Smooth muscle cell (in vitro differentiated cells): Measurements from ENCODE around the gene FBXO24. TPM values are rescaled to one million over a fixed set of nuclear protein-coding genes. Genes with fewer than 3 reads are reported as not detected.

Experiments
- DNase-seq: peaks from one replicate; lab custom pipeline; 2025; ENCODE audit not compliant: unreplicated experiment; lab: John Stamatoyannopoulos, UW
- H2AFZ ChIP-seq: fragments of 200-600 bp; sonication (generic); 2 replicates; pipeline ENCODE4 v1.6.0; 2016; ENCODE audit warnings: antibody characterized with exemption, low read depth, mild to moderate bottlenecking
- H3F3A ChIP-seq: fragments of 200-600 bp; sonication (generic); 2 replicates; pipeline ENCODE4 v1.6.0; 2017; ENCODE audit warnings: antibody characterized with exemption, low read depth
- H3K27ac ChIP-seq: fragments of 200-600 bp; sonication (generic); 2 replicates; pipeline ENCODE4 v1.5.1; 2016; ENCODE audit warnings: low read depth, mild to moderate bottlenecking
- H3K27me3 ChIP-seq: fragments of 200-600 bp; sonication (generic); 2 replicates; pipeline ENCODE4 v1.6.1; 2016; ENCODE audit warnings: low read depth, mild to moderate bottlenecking
- H3K36me3 ChIP-seq: fragments of 200-600 bp; sonication (generic); 2 replicates; pipeline ENCODE4 v1.5.1; 2016; ENCODE audit warnings: low read depth
- H3K4me1 ChIP-seq: fragments of 200-600 bp; sonication (generic); 2 replicates; pipeline ENCODE4 v1.5.1; 2016; ENCODE audit warnings: low read depth
- H3K4me2 ChIP-seq: fragments of 200-600 bp; sonication (generic); 2 replicates; pipeline ENCODE4 v1.6.0; 2016; ENCODE audit warnings: mild to moderate bottlenecking
- H3K4me3 ChIP-seq: fragments of 200-600 bp; sonication (generic); 2 replicates; pipeline ENCODE4 v1.5.1; 2016; ENCODE audit warnings: mild to moderate bottlenecking
- H3K79me2 ChIP-seq: fragments of 200-600 bp; sonication (generic); 2 replicates; pipeline ENCODE4 v1.6.0; 2016; ENCODE audit warnings: low read depth, mild to moderate bottlenecking
- H3K9ac ChIP-seq: fragments of 200-600 bp; sonication (generic); 2 replicates; pipeline ENCODE4 v1.6.0; 2016; ENCODE audit warnings: low read depth
- H3K9me3 ChIP-seq: fragments of 200-600 bp; sonication (generic); replicated peaks from 2 replicates; pipeline ENCODE4 v1.5.1; 2016; ENCODE audit warnings: low read depth
- H4K20me1 ChIP-seq: fragments of 200-600 bp; sonication (generic); 2 replicates; pipeline ENCODE4 v1.6.0; 2016; ENCODE audit warnings: low read depth
- WGBS: methylation state at CpG from one replicate; pipeline ENCODE4 v1.1.7; 2016; ENCODE audit warnings: low lambda C conversion rate; 5-methylcytosine and 5-hydroxymethylcytosine counted together
- polyA plus RNA-seq: library from polyadenylated mRNA; unstranded; fragments of >200 nt; fragmentation: Nextera tagmentation; extraction: Ambion mirVana; gene quantifications from 2 replicates; pipeline ENCODE4 v1.2.1, GENCODE V29; 2016
- total RNA-seq: library from RNA; depleted of rRNA; stranded (reverse); fragments of >200 nt; gene quantifications from 2 replicates; pipeline ENCODE4 v1.2.3, GENCODE V29; 2014
- TF ChIP-seq, protein P1 (sequence below): fragments of 200-600 bp; sonication (generic); IDR thresholded peaks from 2 replicates; pipeline ENCODE4 v1.5.1; 2017; ENCODE audit warnings: borderline replicate concordance, mild to moderate bottlenecking, antibody characterized with exemption; ENCODE audit not compliant: insufficient read depth, poor library complexity, severe bottlenecking

The FBXO24 gene
- total and polyA plus RNA-seq, 2 experiments from 2014 or later: 0.22 to 0.61 TPM

DNA sequence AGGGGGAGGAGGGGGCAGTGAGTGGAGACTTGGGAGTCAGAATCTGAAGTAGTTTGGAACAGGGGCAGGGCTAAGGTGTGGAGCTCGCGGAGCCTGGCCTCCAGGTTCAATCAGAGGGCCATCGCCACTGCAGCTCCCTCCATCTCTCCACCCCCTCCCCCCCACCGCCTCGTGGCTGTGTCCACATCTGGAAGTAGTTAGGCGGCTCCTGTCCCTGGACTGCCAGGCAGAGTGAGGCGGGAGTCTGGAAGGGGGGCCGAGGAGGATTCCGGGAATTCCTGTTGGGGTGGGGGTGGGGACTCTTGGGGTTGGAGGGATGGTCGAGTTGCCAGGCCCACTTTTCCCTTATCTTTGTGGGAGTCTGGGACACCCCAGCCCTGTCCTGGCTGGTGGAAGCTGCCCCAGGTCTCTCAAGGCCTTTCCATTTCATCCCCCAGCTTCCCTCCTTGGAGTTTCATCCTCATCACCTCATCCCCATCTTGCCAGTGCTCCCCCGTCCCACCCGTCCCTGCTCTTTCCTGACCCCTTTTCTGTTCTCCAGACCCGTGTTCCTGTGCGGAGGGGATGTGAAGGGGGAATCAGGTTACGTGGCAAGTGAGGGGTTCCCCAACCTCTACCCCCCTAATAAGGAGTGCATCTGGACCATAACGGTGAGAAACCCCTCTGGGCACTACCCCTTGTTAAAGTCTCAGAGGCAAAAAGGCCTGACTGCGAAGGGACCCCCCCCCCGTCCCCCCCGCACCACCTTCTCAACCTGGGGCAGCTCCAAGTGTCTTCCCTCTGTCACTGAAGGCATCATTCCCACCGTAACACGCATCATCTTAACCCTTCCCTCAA is 17.0 kb downstream of the FBXO24 start:
- Histone ChIP-seq H3K4me1 (peaks cover 19% of the 10 kb centered on the region), H3K27ac (peak overlapping the region; percentile 57), H3K36me3 (no peaks in the 10 kb centered on the region), H3K9me3 (no peaks in the 10 kb centered on the region), H3K79me2 (peaks cover 3% of the 10 kb centered on the region), H3F3A (peaks cover 25% of the 10 kb centered on the region), H3K9ac (no peak overlapping the region), H3K4me2 (peak overlapping the region; percentile 95), H3K4me3 (peak overlapping the region; percentile 56), H3K27me3 (no peaks in the 10 kb centered on the region), H4K20me1 (peaks cover 19% of the 10 kb centered on the region), H2AFZ (no peak overlapping the region)
- WGBS: 12% methylated on average over 19 of the region's 21 CpGs
- peak; percentile 18 for DNase-seq
- TF ChIP-seq, protein P1, sequence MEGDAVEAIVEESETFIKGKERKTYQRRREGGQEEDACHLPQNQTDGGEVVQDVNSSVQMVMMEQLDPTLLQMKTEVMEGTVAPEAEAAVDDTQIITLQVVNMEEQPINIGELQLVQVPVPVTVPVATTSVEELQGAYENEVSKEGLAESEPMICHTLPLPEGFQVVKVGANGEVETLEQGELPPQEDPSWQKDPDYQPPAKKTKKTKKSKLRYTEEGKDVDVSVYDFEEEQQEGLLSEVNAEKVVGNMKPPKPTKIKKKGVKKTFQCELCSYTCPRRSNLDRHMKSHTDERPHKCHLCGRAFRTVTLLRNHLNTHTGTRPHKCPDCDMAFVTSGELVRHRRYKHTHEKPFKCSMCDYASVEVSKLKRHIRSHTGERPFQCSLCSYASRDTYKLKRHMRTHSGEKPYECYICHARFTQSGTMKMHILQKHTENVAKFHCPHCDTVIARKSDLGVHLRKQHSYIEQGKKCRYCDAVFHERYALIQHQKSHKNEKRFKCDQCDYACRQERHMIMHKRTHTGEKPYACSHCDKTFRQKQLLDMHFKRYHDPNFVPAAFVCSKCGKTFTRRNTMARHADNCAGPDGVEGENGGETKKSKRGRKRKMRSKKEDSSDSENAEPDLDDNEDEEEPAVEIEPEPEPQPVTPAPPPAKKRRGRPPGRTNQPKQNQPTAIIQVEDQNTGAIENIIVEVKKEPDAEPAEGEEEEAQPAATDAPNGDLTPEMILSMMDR: no peak

DNA sequence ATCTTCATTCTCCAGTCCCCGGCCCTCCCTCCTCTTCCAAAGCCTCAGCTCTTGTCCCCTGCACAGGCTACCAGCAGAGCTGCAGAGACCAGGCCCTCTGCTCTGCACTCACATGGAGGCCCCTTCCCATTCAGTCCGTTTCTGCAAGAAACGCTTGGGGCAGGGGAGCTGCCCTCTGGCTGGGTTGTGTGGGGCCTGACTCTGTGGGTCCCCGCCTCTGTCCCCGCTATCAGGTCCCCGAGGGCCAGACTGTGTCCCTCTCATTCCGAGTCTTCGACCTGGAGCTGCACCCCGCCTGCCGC is 17.5 kb downstream of the FBXO24 start:
- no peak overlapping the region for H3K9ac ChIP-seq
- no peak overlapping the region for H2AFZ ChIP-seq
- peaks cover 25% of the 10 kb centered on the region for H3F3A ChIP-seq
- TF ChIP-seq, protein P1: no peak
- H3K27me3 ChIP-seq: no peaks in the 10 kb centered on the region
- peaks cover 19% of the 10 kb centered on the region for H3K4me1 ChIP-seq
- H3K79me2 ChIP-seq: peaks cover 3% of the 10 kb centered on the region
- peak overlapping the region; percentile 56 for H3K4me3 ChIP-seq
- 7% methylated on average over 10 of the region's 10 CpGs for WGBS
- H3K4me2 ChIP-seq: peak overlapping the region; percentile 95
- H4K20me1 ChIP-seq: peaks cover 19% of the 10 kb centered on the region
- H3K9me3 ChIP-seq: no peaks in the 10 kb centered on the region
- H3K27ac ChIP-seq: peak overlapping the region; percentile 57
- H3K36me3 ChIP-seq: no peaks in the 10 kb centered on the region
- DNase-seq: no peak

GRCh38 chr7:100604028-100604975 is 18.2 kb downstream of the FBXO24 start:
- H3K4me1 ChIP-seq: peaks cover 19% of the 10 kb centered on the region
- H3K36me3 ChIP-seq: no peaks in the 10 kb centered on the region
- H2AFZ ChIP-seq: peak overlapping the region; percentile 59
- peaks cover 3% of the 10 kb centered on the region for H3K79me2 ChIP-seq
- H3K27ac ChIP-seq: peak overlapping the region; percentile 57
- peak; percentile 60 for DNase-seq
- H3K9ac ChIP-seq: no peak overlapping the region
- H3F3A ChIP-seq: peaks cover 25% of the 10 kb centered on the region
- H3K9me3 ChIP-seq: no peaks in the 10 kb centered on the region
- H4K20me1 ChIP-seq: peaks cover 19% of the 10 kb centered on the region
- peak overlapping the region; percentile 56 for H3K4me3 ChIP-seq
- under 1% methylated on average over 37 of the region's 70 CpGs for WGBS
- no peaks in the 10 kb centered on the region for H3K27me3 ChIP-seq
- peak overlapping the region; percentile 95 for H3K4me2 ChIP-seq
- TF ChIP-seq, protein P1: peak; percentile 37
